SK-N-SH treated with all-trans-retinoic acid at 6 μM for 48 hours (cell line): ENCODE measurements around the gene SLC2A4RG.

ENCODE experiments used
- CSDC2 ChIP-seq: fragments of 250-450 bp; sonication (Bioruptor Pico); IDR thresholded peaks from 2 replicates; pipeline ENCODE4 v1.5.0; 2020; ENCODE audit warnings: mild to moderate bottlenecking, moderate library complexity
- GLIS3 ChIP-seq: fragments of 250-450 bp; sonication (Bioruptor Pico); IDR thresholded peaks from 2 replicates; pipeline ENCODE4 v1.5.0; 2020; ENCODE audit warnings: mild to moderate bottlenecking, moderate library complexity
- PPARA ChIP-seq: fragments of 250-450 bp; sonication (Bioruptor Pico); IDR thresholded peaks from 2 replicates; pipeline ENCODE4 v1.5.0; 2020; ENCODE audit warnings: mild to moderate bottlenecking, borderline replicate concordance
- RARB ChIP-seq: fragments of 250-450 bp; sonication (Bioruptor Pico); IDR thresholded peaks from 2 replicates; pipeline ENCODE4 v1.8.0; 2021; ENCODE audit warnings: mild to moderate bottlenecking, moderate library complexity
- TOX ChIP-seq: fragments of 250-450 bp; sonication (Bioruptor Pico); IDR thresholded peaks from 2 replicates; pipeline ENCODE4 v1.8.0; 2021; ENCODE audit warnings: mild to moderate bottlenecking, moderate library complexity, borderline replicate concordance
- ZC3H10 ChIP-seq: fragments of 250-450 bp; sonication (Bioruptor Pico); IDR thresholded peaks from 2 replicates; pipeline ENCODE4 v1.5.1; 2021; ENCODE audit warnings: mild to moderate bottlenecking, moderate library complexity
- ZFP3 ChIP-seq: fragments of 250-450 bp; sonication (Bioruptor Pico); IDR thresholded peaks from 2 replicates; pipeline ENCODE4 v1.5.0; 2020; ENCODE audit warnings: mild to moderate bottlenecking, moderate library complexity
- TF ChIP-seq, protein P1 (sequence below): fragments of 250-450 bp; sonication (Bioruptor Pico); IDR thresholded peaks from 2 replicates; pipeline ENCODE4 v1.5.0; 2020; ENCODE audit warnings: mild to moderate bottlenecking, moderate library complexity
- TF ChIP-seq, protein P2 (sequence below): fragments of 250-450 bp; sonication (Bioruptor Pico); IDR thresholded peaks from 2 replicates; pipeline ENCODE4 v1.8.0; 2021; ENCODE audit warnings: low read depth, mild to moderate bottlenecking, moderate library complexity, borderline replicate concordance
- TF ChIP-seq, protein P3 (sequence below): fragments of 250-450 bp; sonication (Bioruptor Pico); IDR thresholded peaks from 2 replicates; pipeline ENCODE4 v1.8.0; 2020; ENCODE audit warnings: mild to moderate bottlenecking, moderate library complexity, borderline replicate concordance
- TF ChIP-seq, protein P4 (sequence below): fragments of 250-450 bp; sonication (Bioruptor Pico); IDR thresholded peaks from 2 replicates; pipeline ENCODE4 v1.5.1; 2021; ENCODE audit warnings: mild to moderate bottlenecking, moderate library complexity

DNA sequence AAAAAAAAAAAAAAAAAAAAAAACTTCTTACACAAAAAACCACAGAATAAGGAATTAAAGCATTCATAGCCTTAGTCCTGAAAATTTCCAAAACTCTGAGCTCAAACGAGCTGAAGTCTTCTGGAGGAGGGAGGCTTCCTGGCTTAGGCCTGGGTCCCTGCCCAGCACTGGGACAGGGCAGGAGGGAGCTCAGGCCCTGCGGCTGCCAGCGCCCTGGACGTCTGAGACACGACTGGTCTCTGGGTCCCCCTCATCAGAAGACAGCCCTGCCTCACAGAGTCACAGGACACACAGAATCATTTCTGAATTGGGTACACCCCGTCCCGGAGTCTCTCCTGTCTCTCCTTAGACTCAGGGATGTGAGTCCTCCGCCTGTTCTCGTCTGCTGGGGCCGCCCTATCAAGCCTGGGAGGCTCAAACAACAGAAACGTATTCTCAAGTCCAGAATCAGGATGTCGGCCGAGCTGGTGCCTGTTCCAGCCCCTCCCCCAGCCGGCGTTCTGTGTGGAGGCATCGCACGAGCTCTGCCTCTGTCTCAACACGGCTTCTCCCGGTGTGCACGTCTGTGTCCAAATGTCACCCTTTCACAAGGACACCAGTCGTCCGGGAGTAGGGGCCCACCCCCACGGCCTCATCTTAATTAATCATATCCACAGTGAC is 52.1 kb downstream of the SLC2A4RG start:
- TF ChIP-seq RARB (no peak), CSDC2 (CRISPR knock-in tag) (no peak), ZC3H10 (no peak), GLIS3 (CRISPR knock-in tag) (no peak), TOX (CRISPR knock-in tag) (no peak), ZFP3 (CRISPR knock-in tag) (no peak), PPARA (CRISPR knock-in tag) (no peak)
- TF ChIP-seq, protein P1, sequence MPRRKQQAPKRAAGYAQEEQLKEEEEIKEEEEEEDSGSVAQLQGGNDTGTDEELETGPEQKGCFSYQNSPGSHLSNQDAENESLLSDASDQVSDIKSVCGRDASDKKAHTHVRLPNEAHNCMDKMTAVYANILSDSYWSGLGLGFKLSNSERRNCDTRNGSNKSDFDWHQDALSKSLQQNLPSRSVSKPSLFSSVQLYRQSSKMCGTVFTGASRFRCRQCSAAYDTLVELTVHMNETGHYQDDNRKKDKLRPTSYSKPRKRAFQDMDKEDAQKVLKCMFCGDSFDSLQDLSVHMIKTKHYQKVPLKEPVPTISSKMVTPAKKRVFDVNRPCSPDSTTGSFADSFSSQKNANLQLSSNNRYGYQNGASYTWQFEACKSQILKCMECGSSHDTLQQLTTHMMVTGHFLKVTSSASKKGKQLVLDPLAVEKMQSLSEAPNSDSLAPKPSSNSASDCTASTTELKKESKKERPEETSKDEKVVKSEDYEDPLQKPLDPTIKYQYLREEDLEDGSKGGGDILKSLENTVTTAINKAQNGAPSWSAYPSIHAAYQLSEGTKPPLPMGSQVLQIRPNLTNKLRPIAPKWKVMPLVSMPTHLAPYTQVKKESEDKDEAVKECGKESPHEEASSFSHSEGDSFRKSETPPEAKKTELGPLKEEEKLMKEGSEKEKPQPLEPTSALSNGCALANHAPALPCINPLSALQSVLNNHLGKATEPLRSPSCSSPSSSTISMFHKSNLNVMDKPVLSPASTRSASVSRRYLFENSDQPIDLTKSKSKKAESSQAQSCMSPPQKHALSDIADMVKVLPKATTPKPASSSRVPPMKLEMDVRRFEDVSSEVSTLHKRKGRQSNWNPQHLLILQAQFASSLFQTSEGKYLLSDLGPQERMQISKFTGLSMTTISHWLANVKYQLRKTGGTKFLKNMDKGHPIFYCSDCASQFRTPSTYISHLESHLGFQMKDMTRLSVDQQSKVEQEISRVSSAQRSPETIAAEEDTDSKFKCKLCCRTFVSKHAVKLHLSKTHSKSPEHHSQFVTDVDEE, result no peak
- TF ChIP-seq, protein P2, sequence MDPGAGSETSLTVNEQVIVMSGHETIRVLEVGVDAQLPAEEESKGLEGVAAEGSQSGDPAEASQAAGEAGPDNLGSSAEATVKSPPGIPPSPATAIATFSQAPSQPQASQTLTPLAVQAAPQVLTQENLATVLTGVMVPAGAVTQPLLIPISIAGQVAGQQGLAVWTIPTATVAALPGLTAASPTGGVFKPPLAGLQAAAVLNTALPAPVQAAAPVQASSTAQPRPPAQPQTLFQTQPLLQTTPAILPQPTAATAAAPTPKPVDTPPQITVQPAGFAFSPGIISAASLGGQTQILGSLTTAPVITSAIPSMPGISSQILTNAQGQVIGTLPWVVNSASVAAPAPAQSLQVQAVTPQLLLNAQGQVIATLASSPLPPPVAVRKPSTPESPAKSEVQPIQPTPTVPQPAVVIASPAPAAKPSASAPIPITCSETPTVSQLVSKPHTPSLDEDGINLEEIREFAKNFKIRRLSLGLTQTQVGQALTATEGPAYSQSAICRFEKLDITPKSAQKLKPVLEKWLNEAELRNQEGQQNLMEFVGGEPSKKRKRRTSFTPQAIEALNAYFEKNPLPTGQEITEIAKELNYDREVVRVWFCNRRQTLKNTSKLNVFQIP (CRISPR knock-in tag), result no peak
- TF ChIP-seq, protein P3, sequence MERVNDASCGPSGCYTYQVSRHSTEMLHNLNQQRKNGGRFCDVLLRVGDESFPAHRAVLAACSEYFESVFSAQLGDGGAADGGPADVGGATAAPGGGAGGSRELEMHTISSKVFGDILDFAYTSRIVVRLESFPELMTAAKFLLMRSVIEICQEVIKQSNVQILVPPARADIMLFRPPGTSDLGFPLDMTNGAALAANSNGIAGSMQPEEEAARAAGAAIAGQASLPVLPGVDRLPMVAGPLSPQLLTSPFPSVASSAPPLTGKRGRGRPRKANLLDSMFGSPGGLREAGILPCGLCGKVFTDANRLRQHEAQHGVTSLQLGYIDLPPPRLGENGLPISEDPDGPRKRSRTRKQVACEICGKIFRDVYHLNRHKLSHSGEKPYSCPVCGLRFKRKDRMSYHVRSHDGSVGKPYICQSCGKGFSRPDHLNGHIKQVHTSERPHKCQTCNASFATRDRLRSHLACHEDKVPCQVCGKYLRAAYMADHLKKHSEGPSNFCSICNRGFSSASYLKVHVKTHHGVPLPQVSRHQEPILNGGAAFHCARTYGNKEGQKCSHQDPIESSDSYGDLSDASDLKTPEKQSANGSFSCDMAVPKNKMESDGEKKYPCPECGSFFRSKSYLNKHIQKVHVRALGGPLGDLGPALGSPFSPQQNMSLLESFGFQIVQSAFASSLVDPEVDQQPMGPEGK, result no peak
- TF ChIP-seq, protein P4, sequence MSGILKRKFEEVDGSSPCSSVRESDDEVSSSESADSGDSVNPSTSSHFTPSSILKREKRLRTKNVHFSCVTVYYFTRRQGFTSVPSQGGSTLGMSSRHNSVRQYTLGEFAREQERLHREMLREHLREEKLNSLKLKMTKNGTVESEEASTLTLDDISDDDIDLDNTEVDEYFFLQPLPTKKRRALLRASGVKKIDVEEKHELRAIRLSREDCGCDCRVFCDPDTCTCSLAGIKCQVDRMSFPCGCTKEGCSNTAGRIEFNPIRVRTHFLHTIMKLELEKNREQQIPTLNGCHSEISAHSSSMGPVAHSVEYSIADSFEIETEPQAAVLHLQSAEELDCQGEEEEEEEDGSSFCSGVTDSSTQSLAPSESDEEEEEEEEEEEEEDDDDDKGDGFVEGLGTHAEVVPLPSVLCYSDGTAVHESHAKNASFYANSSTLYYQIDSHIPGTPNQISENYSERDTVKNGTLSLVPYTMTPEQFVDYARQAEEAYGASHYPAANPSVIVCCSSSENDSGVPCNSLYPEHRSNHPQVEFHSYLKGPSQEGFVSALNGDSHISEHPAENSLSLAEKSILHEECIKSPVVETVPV (CRISPR knock-in tag), result no peak
